Right atrium auricular region (tissue), 2 donors: ENCODE measurements around the gene NRXN3. TPM values are rescaled to one million over a fixed set of nuclear protein-coding genes. Genes with fewer than 3 reads are reported as not detected.

Experiments
- DNase-seq: peaks from one replicate; pipeline ENCODE4 v3.0.0-alpha.2; 2019; ENCODE audit warnings: low spot score
- H3K27ac ChIP-seq, 2 donors: fragments of 200-600 bp; sonication (generic); 1 replicate in 1 of 2; 2 replicates in 1 of 2; pipeline ENCODE4 v1.5.1; 2016 to 2019
- H3K27me3 ChIP-seq, 2 donors: fragments of 200-600 bp; sonication (generic); one replicate each; pipeline versions ENCODE4 v1.5.1 to v1.6.0; 2017 to 2019
- H3K36me3 ChIP-seq: fragments of 200-600 bp; sonication (generic); one replicate; pipeline ENCODE4 v1.5.1; 2016
- H3K4me1 ChIP-seq, 2 donors: fragments of 200-600 bp; sonication (generic); one replicate each; pipeline versions ENCODE4 v1.5.1 to v1.6.0; 2017 to 2019
- H3K4me3 ChIP-seq, 2 donors: fragments of 200-600 bp; sonication (generic); 1 replicate in 1 of 2; 2 replicates in 1 of 2; pipeline ENCODE4 v1.5.1; 2017 to 2019; ENCODE audit warnings: mild to moderate bottlenecking in 1 of 2, moderate library complexity in 1 of 2
- H3K9me3 ChIP-seq, 2 donors: fragments of 200-600 bp; sonication (generic); one replicate each; pipeline ENCODE4 v1.5.1; 2019
- CTCF ChIP-seq, 2 donors: fragments of 200-600 bp; sonication (generic); IDR thresholded peaks; one replicate each; pipeline ENCODE4 v1.5.1; 2019; ENCODE audit warnings: antibody characterized with exemption in 2 of 2
- total RNA-seq, 2 donors: library from RNA; depleted of rRNA; stranded (reverse); fragments of >200 nt; gene quantifications; one replicate each; pipeline ENCODE4 v1.1.0, GENCODE V29; 2016

NRXN3 gene
- total RNA-seq, 2 donors from 2014 or later = 2.0 to 2.3 TPM

- H3K4me1 ChIP-seq = no peaks in the 10 kb centered on the region
- no peak overlapping the region for H3K4me3 ChIP-seq
- TF ChIP-seq CTCF (IDR thresholded peaks at IDR 0.05) = no peak
- H3K27me3 ChIP-seq = no peaks in the 10 kb centered on the region
- no peaks in the 10 kb centered on the region for H3K9me3 ChIP-seq
- no peak overlapping the region for H3K27ac ChIP-seq
- no peaks in the 10 kb centered on the region for H3K36me3 ChIP-seq
- no peak for DNase-seq
Observed at GRCh38 chr14:79613625-79614024, 1443.5 kb downstream of the NRXN3 start.

- Histone ChIP-seq H3K4me3 (no peak overlapping the region), H3K4me1 (no peaks in the 10 kb centered on the region), H3K27ac (no peak overlapping the region), H3K36me3 (no peaks in the 10 kb centered on the region), H3K9me3 (no peaks in the 10 kb centered on the region), H3K27me3 (no peaks in the 10 kb centered on the region)
- TF ChIP-seq CTCF (IDR thresholded peaks at IDR 0.05) = no peak
- DNase-seq = no peak
Observed at GRCh38 chr14:79614448-79614847, 1444.3 kb downstream of the NRXN3 start.

- peaks cover 0 to 4% of the 10 kb centered on the region in 2 donors for H3K9me3 ChIP-seq
- H3K4me1 ChIP-seq = no peaks in the 10 kb centered on the region
- no peak for DNase-seq
- no peaks in the 10 kb centered on the region for H3K36me3 ChIP-seq
- TF ChIP-seq CTCF (IDR thresholded peaks at IDR 0.05) = no peak
- H3K27ac ChIP-seq = no peak overlapping the region
- no peak overlapping the region for H3K4me3 ChIP-seq
- no peaks in the 10 kb centered on the region for H3K27me3 ChIP-seq
Observed at GRCh38 chr14:79627058-79627457, 1456.9 kb downstream of the NRXN3 start.

- H3K4me1 ChIP-seq = no peaks in the 10 kb centered on the region
- no peak overlapping the region for H3K27ac ChIP-seq
- TF ChIP-seq CTCF (IDR thresholded peaks at IDR 0.05) = no peak
- peaks cover 0 to 4% of the 10 kb centered on the region in 2 donors for H3K9me3 ChIP-seq
- H3K27me3 ChIP-seq = no peaks in the 10 kb centered on the region
- no peak overlapping the region for H3K4me3 ChIP-seq
- DNase-seq = no peak
- no peaks in the 10 kb centered on the region for H3K36me3 ChIP-seq
Observed at GRCh38 chr14:79629411-79630287, 1459.5 kb downstream of the NRXN3 start.

GRCh38 chr14:79630288-79630960, 1460.3 kb downstream of the NRXN3 start:
- DNase-seq = no peak
- H3K27ac ChIP-seq = no peak overlapping the region
- H3K9me3 ChIP-seq = no peaks in the 10 kb centered on the region
- H3K27me3 ChIP-seq = no peaks in the 10 kb centered on the region
- TF ChIP-seq CTCF (IDR thresholded peaks at IDR 0.05) = no peak
- H3K4me1 ChIP-seq = no peaks in the 10 kb centered on the region
- H3K36me3 ChIP-seq = no peaks in the 10 kb centered on the region
- H3K4me3 ChIP-seq = no peak overlapping the region
